Sigmoid colon (tissue), 4 donors: ENCODE results near the gene NAA15.

Source experiments
- CTCF ChIP-seq, 4 experiments: fragments of 450-650 bp in 3 of 4; fragments of 200-600 bp in 1 of 4; IDR thresholded peaks; one replicate each; pipeline ENCODE4 v1.5.1; 2016 to 2019; ENCODE audit warnings: antibody characterized with exemption in 4 of 4, mild to moderate bottlenecking in 3 of 4, moderate library complexity in 2 of 4
- EP300 ChIP-seq, 4 donors: sonication (generic); formaldehyde crosslinking; IDR thresholded peaks; one replicate each; pipeline ENCODE4 v1.6.1; 2017; ENCODE audit warnings: antibody characterized with exemption in 4 of 4

- TF ChIP-seq EP300 (IDR thresholded peaks at IDR 0.05) (no peak), CTCF (IDR thresholded peaks at IDR 0.05) (no peak)
Observed at GRCh38 chr4:139331185-139331584, 29.9 kb downstream of the NAA15 start.
